Neural progenitor cell (in vitro differentiated cells): ENCODE measurements around the gene RUNX1.

Experiments used
- CTCF ChIP-seq: fragments of 200-600 bp; sonication (generic); IDR thresholded peaks from 2 replicates; pipeline ENCODE4 v1.5.1; 2017; ENCODE audit warnings: antibody characterized with exemption, mild to moderate bottlenecking
- EZH2 ChIP-seq: fragments of 200-600 bp; sonication (generic); IDR thresholded peaks from 2 replicates; pipeline ENCODE4 v1.6.1; 2017; ENCODE audit warnings: antibody characterized with exemption, mild to moderate bottlenecking, moderate library complexity

- TF ChIP-seq CTCF: no peak
- TF ChIP-seq EZH2: no peak
These were observed 223.1 kb downstream of the RUNX1 start for GRCh38 chr21:34825948-34826548.
